Skeletal muscle satellite cell (primary cell): Measurements from ENCODE around the gene RPP25L.
A peak's percentile ranks its signal among the peaks of the same experiment; 100 is the strongest.

ENCODE experiments used
- H3K27me3 ChIP-seq: 2 replicates; pipeline ENCODE4 v1.7.0; 2013; ENCODE audit warnings: low read length; ENCODE audit not compliant: control insufficient read depth, insufficient read depth
- H3K36me3 ChIP-seq: 2 replicates; pipeline ENCODE4 v1.7.0; 2013; ENCODE audit warnings: mild to moderate bottlenecking, control low read depth, low read length; ENCODE audit not compliant: insufficient read depth
- H3K4me1 ChIP-seq: 2 replicates; pipeline ENCODE4 v1.7.0; 2013; ENCODE audit warnings: low read length; ENCODE audit not compliant: control insufficient read depth, insufficient read depth
- H3K4me2 ChIP-seq: 2 replicates; pipeline ENCODE4 v1.7.0; 2013; ENCODE audit warnings: mild to moderate bottlenecking, low read length
- H3K4me3 ChIP-seq: 2 replicates; pipeline ENCODE4 v1.7.0; 2013; ENCODE audit warnings: low read length
- H3K9ac ChIP-seq: 2 replicates; pipeline ENCODE4 v1.7.0; 2013; ENCODE audit warnings: mild to moderate bottlenecking, low read depth, low read length, moderate library complexity
- H3K9me3 ChIP-seq: replicated peaks from 2 replicates; pipeline ENCODE4 v1.7.0; 2013; ENCODE audit warnings: mild to moderate bottlenecking, control low read depth, low read length

Gene RPP25L

DNA sequence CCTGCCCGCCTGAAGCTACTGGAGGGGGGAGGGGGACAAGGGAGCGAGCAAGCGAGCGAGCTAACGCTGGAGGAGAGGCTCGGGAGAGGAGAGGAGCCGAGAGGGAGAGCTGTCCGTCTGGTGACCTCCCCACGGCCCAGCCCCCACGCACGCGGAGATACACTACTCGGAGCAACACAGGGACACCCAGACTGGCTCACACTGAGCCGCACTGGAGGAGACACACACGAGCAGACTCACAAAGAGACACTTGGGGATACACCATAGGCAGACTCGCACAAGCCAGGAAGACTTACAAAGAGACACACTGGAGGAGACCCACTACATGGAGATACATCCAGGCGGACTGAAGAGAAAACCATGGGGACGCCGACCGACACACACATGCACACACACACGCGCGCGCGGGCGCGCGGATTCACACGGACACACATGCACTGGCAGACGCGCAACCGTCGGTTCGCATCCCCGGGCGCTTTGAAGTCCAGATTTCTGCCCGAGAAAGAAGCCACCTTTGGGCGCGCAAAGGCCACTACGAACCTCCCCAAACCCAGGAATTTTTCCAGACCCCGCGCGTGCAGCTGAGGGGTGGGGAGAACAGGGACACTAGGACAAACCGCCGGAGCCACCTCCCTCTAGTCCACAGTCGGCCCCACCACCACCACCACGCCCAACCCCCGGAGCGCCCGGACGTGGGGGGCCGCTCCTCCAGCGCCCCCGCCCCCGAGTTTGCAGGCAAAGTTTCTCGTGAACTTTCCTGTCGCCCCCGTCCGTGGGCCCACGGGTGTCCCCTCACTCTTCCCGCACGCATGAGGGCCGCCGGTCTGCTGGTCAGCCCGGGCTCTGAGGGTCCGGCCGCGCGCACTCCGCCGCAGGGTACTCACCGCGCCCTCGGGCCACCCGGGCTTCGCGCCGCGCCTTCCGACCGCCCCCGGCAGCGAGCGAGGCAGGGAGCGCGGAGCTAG is 22.9 kb downstream of the RPP25L start:
- Histone ChIP-seq H3K4me2 (peak overlapping the region; percentile 63), H3K4me3 (peak overlapping the region; percentile 12), H3K9ac (no peak overlapping the region), H3K4me1 (peaks cover 3% of the 10 kb centered on the region), H3K27me3 (peaks cover 96% of the 10 kb centered on the region), H3K9me3 (no peaks in the 10 kb centered on the region), H3K36me3 (no peaks in the 10 kb centered on the region)

GRCh38 chr9:34587271-34587670 is 24.6 kb downstream of the RPP25L start:
- Histone ChIP-seq H3K9me3 (no peaks in the 10 kb centered on the region), H3K9ac (no peak overlapping the region), H3K27me3 (peaks cover 92% of the 10 kb centered on the region), H3K36me3 (no peaks in the 10 kb centered on the region), H3K4me1 (peaks cover 3% of the 10 kb centered on the region), H3K4me3 (no peak overlapping the region), H3K4me2 (no peak overlapping the region)

DNA sequence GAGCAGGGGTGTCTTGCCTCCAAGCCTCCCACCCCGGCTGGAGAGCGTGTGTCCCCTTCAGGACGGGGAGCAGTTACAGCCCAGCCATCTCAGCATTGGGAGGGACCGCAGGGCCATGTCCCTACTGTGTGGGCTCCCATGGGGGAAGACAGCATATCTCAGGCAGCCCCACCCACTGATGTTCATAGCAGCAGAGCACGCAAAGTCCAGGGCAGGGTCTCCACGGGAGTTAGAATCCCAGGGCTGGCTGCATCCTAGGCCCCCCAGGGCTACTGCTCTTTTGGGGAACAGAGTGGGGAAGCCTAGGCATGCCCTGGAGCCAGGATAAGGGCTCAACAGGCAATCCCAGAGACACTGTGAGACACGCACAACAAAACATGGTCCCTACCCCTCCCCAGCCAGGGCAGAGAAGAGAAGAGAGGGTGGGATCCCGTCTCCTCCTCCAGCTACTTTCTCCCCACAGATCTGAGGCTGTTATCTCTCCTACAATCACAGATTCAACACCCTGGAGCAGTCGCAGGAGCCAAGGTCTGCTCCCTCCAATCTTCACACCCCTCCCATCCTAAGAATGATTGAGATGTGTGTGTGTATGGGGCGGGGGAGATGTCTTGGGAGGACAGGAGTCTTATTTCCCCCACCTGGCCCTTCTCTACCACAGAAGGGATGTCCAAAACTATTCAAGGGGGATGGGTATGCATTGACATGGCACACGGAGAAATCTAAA is 25.8 kb downstream of the RPP25L start:
- Histone ChIP-seq H3K27me3 (peaks cover 91% of the 10 kb centered on the region), H3K4me1 (peaks cover 3% of the 10 kb centered on the region), H3K4me3 (no peak overlapping the region), H3K4me2 (no peak overlapping the region), H3K9me3 (no peaks in the 10 kb centered on the region), H3K9ac (no peak overlapping the region), H3K36me3 (no peaks in the 10 kb centered on the region)

DNA sequence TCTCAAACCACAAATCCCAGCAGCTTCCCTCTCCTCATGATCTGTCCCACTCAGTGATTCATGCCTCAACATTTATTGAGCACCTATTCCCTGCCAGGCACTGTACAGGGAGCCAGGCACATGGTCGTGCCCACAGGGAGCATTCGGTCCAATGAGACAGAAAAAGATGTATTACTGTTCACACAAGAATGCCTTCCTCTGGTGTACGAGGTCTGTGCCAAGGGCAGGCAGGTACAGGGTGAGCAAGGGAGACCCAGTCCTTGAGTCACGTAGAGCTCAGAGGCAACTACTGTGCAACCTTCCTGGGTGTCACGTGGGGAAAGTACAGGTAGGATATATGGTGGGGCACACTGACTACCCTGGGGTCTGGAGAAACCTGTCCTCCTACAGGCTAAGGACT is 26.9 kb downstream of the RPP25L start:
- H3K9me3 ChIP-seq: no peaks in the 10 kb centered on the region
- no peak overlapping the region for H3K4me3 ChIP-seq
- H3K9ac ChIP-seq: no peak overlapping the region
- H3K4me2 ChIP-seq: no peak overlapping the region
- H3K4me1 ChIP-seq: peaks cover 3% of the 10 kb centered on the region
- H3K36me3 ChIP-seq: no peaks in the 10 kb centered on the region
- H3K27me3 ChIP-seq: peaks cover 90% of the 10 kb centered on the region

DNA sequence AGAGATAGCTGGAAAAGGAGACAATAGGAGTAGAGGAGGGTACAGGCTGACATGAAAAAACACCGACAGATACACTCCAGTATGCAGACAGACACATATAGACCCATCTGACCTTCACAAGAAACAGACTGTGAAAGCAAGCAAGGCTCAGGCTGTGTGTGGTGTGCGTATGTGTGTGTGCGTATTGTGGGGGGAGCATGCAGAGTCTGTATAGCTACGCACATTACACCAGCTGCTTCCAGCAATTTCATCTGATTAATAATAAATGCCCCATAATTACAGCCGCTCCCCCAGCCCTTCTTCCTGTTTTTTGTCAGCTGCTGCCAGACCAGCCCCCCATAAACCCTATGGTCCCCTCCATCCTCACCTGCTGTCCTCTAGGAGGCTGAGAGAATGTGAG is 29.1 kb downstream of the RPP25L start:
- H3K36me3 ChIP-seq: no peaks in the 10 kb centered on the region
- no peaks in the 10 kb centered on the region for H3K9me3 ChIP-seq
- no peak overlapping the region for H3K4me3 ChIP-seq
- no peak overlapping the region for H3K9ac ChIP-seq
- no peaks in the 10 kb centered on the region for H3K4me1 ChIP-seq
- H3K27me3 ChIP-seq: peaks cover 88% of the 10 kb centered on the region
- H3K4me2 ChIP-seq: no peak overlapping the region

GRCh38 chr9:34581318-34581717 is 30.6 kb downstream of the RPP25L start:
- no peak overlapping the region for H3K4me3 ChIP-seq
- peaks cover 86% of the 10 kb centered on the region for H3K27me3 ChIP-seq
- H3K4me2 ChIP-seq: no peak overlapping the region
- H3K9ac ChIP-seq: no peak overlapping the region
- no peaks in the 10 kb centered on the region for H3K9me3 ChIP-seq
- H3K36me3 ChIP-seq: no peaks in the 10 kb centered on the region
- no peaks in the 10 kb centered on the region for H3K4me1 ChIP-seq

GRCh38 chr9:34580358-34580757 is 31.5 kb downstream of the RPP25L start:
- Histone ChIP-seq H3K36me3 (no peaks in the 10 kb centered on the region), H3K4me1 (no peaks in the 10 kb centered on the region), H3K4me2 (no peak overlapping the region), H3K9ac (no peak overlapping the region), H3K9me3 (no peaks in the 10 kb centered on the region), H3K27me3 (peaks cover 84% of the 10 kb centered on the region), H3K4me3 (no peak overlapping the region)

DNA sequence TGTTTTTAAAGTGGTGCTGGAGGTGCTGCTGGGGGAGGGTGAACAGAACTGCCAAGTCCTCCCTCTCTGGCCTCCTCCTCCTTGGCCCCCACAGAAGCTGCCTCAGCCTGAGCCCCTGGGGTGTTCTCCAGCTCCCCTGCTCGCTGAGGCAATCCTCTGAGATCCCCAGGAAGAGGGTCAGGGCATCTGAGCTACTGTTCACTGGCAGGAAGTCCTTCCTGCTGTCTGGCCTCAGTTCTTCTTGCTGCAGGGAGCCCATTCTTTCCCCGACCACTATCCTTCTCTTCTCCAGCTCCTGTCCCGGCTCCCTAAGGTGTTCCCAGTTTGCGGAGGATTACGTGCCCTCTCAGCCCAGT is 32.1 kb downstream of the RPP25L start:
- Histone ChIP-seq H3K9ac (no peak overlapping the region), H3K4me1 (no peaks in the 10 kb centered on the region), H3K36me3 (no peaks in the 10 kb centered on the region), H3K9me3 (no peaks in the 10 kb centered on the region), H3K27me3 (peaks cover 82% of the 10 kb centered on the region), H3K4me3 (no peak overlapping the region), H3K4me2 (no peak overlapping the region)

- Histone ChIP-seq H3K4me1 (no peaks in the 10 kb centered on the region), H3K4me2 (no peak overlapping the region), H3K27me3 (peaks cover 79% of the 10 kb centered on the region), H3K9ac (no peak overlapping the region), H3K9me3 (no peaks in the 10 kb centered on the region), H3K36me3 (no peaks in the 10 kb centered on the region), H3K4me3 (no peak overlapping the region)
Measured at GRCh38 chr9:34579104-34579807, 32.6 kb downstream of the RPP25L start.

- Histone ChIP-seq H3K4me2 (peak overlapping the region; percentile 68), H3K36me3 (no peaks in the 10 kb centered on the region), H3K4me1 (no peaks in the 10 kb centered on the region), H3K9me3 (no peaks in the 10 kb centered on the region), H3K9ac (no peak overlapping the region), H3K4me3 (no peak overlapping the region), H3K27me3 (peaks cover 73% of the 10 kb centered on the region)
Measured at GRCh38 chr9:34578241-34579103, 33.4 kb downstream of the RPP25L start.
